ENCODE measurements around the gene CDH6.

Gene CDH6

DNA sequence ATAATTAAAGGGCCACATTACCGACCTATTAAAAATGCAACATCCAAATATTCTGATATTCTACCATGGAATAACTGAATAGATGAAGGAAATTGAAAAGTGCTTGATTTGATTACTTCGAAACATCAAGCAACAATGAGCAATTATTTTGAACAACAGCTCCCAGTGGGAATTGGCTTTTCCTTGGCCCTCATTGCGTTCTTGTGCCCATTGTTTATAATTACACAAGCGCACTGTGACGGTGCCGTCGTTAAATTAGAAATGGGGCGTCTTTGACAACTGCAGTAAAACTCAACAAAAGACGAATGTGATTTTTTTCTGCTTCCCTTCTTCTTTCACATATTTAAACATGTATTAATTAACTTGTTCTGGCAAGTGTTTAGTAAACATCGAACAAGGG lies 61.6 kb downstream of the CDH6 start:
- DNase-seq = no peak

DNA sequence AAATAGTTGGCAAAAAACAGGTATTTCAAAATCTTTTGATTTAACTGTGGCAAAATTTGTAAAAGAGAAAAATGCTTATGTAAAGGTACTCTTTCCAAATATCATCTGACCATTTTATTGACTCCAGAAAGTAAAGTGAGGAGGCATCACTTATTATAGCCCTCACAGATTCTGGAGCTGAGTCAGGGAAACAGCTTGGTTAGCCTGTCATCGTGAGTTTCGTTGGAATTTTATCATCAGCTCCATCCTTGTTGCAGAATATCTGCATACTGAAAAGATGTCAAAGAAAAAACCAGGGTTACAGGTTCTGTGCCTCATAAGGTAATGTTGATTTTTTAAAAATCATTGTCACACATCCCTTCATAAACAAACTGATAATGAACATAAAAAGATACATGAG lies 74.8 kb downstream of the CDH6 start:
- DNase-seq = no peak

GRCh38 chr5:31268686-31269085 lies 75.2 kb downstream of the CDH6 start:
- no peak for DNase-seq

GRCh38 chr5:31269259-31269658 lies 75.8 kb downstream of the CDH6 start:
- DNase-seq = no peak

- no peak for DNase-seq
Measured at GRCh38 chr5:31270396-31270795, 76.9 kb downstream of the CDH6 start.

DNA sequence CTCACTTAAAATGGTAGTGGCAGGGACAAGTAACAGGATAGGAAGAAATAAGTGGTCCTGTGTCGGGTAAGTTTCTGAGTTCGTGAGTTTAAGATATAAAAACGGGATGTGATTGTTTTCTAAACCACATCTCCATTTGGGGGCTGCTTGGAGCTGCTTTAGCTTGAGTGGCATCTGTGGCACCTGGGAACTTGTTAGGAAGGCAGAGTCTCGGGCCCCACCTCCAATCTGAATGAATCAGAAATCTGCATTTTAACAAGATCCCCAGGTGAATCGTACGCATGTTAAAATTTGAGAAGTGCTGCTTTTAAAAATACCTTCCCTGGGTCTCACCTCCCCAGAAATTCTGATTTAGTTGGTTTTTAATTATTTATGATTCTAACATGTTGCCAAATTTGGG lies 78.1 kb downstream of the CDH6 start:
- DNase-seq = no peak

GRCh38 chr5:31273161-31273560 lies 79.7 kb downstream of the CDH6 start:
- no peak for DNase-seq

GRCh38 chr5:31273631-31274378 lies 80.3 kb downstream of the CDH6 start:
- no peak for DNase-seq

DNA sequence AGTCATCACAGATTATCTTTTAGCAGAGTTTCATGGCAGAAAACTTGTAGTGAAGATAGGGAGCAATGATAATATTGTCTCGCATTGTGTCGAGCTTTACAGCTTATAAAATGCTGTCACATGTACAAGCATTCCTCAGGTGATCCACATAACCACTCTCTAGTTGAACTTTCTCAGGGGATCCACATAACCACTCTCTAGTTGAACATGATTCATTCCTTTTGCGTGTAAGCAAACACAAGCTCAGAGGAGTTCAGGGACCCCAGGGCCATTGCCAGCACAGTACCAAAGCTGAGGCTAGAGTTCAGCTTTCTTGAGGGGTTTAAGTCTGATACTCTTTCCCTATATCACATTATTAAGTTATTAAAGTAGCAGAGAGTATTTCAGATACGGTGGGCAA lies 86.7 kb downstream of the CDH6 start:
- no peak for DNase-seq

DNA sequence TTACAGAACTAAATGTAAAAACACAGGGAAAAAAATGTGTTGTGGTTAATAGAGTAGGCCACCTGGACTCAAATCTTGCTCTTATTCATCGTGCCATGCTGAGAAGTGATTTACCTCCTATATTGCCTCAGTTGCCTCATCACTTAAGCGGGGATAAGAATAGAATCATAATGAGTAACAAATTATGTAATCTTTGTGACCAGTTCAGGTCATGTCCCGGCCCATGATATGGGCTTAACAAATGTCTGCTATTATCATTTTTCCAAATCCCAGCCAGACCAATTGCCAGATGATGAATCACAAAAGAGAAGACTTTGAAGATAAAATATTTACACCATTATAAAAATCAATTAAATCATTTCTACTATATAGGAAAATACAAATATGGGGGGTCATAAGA lies 89.8 kb downstream of the CDH6 start:
- no peak for DNase-seq

DNA sequence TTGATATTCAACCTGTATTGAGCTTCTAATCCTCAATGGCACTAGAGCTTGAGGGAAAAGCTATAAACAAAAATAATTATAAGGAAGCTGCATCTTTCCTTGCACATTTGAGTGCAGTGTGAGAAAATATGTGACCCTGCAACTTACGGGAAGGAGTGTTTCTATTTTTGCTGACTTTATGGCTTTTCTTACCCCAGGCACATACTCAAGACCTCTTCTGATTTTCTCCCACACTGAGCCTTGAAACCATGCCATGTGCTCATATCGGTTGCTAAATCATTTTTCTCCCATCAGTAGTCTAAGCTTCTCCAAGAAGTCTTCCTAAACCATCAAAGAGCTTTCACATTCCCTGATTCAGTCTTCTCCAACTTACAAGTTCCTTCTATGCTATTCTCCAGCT lies 91.5 kb downstream of the CDH6 start:
- no peak for DNase-seq

DNA sequence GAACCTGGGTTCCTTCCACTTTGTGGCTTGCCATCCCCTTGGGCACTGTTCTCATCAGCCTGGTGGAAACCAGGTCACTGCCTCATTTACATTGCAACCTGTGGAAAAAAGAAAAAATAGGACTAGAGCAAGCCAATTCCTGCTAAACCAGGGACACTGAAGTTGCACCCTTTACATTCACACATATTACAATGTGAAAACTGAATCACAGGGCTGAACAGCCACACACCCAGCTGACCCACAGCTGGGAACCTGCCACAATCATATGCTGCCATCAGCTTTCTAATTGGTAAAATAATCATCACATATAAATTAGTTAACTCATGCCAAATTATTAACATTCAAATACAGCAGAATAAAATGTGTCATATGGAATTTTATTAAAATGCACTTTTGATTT lies 94.5 kb downstream of the CDH6 start:
- no peak for DNase-seq

DNA sequence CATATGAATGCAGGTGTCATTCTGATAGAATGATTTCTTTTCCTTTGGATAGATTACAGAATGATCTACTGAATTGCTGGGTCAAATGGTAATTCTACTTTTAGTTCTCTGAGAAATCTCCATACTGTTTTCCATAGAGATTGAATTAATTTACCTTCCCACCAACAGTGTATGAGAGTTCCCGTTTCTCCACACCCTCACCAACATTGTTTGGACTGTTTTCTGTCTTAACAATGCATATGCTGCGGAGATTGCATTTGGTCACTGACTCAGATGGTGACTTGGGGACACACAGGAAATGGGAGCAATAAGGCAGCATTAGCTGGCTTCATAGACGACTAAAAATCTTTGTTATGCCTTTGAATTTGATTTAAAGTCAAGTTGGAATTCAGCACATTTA lies 95.9 kb downstream of the CDH6 start:
- no peak for DNase-seq

GRCh38 chr5:31291323-31291854 lies 97.9 kb downstream of the CDH6 start:
- no peak for DNase-seq

GRCh38 chr5:31300501-31300900 lies 107.0 kb downstream of the CDH6 start:
- no peak for DNase-seq

DNA sequence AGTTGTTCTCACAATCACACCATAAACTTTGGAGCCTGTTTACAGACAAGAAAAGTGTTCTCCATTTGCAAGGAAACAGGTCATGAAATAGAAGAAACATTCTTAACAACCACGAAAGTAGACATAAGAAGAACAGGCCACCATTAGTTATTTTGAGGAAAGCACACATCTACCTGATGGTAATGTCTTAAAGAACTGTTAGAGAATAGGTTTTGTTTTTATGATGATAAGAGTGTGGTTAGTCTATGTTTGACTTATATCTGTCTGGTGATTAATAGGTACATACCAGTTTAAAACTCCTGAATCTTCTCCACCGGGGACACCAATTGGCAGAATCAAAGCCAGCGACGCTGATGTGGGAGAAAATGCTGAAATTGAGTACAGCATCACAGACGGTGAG lies 108.3 kb downstream of the CDH6 start:
- DNase-seq = no peak

DNA sequence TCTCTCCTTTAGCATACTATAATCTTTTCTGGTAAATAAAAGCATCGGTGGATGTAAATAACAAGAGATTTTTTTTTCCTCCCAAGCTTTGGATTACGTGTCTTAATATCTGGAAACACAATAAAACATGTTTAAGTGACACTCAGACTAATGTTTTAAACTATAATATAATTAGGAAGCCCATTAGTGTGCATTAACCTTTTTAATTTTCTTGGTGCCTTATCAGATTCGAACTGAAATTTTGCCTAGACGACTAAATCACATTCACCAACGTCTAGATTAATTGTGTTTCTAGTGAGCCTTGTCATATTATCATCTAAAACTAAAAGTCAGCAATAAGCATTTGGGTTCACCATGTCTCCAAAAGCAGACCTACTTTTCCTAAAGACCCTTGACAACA lies 110.2 kb downstream of the CDH6 start:
- DNase-seq = no peak

- no peak for DNase-seq
Measured at GRCh38 chr5:31317665-31318064, 124.2 kb downstream of the CDH6 start.

- DNase-seq = no peak
Measured at GRCh38 chr5:31319335-31319734, 125.8 kb downstream of the CDH6 start.

DNA sequence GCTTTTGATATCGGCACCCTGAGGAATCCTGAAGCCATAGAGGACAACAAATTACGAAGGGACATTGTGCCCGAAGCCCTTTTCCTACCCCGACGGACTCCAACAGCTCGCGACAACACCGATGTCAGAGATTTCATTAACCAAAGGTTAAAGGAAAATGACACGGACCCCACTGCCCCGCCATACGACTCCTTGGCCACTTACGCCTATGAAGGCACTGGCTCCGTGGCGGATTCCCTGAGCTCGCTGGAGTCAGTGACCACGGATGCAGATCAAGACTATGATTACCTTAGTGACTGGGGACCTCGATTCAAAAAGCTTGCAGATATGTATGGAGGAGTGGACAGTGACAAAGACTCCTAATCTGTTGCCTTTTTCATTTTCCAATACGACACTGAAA lies 129.5 kb downstream of the CDH6 start:
- no peak for DNase-seq

- DNase-seq = no peak
Measured at GRCh38 chr5:31324842-31325241, 131.4 kb downstream of the CDH6 start.

DNA sequence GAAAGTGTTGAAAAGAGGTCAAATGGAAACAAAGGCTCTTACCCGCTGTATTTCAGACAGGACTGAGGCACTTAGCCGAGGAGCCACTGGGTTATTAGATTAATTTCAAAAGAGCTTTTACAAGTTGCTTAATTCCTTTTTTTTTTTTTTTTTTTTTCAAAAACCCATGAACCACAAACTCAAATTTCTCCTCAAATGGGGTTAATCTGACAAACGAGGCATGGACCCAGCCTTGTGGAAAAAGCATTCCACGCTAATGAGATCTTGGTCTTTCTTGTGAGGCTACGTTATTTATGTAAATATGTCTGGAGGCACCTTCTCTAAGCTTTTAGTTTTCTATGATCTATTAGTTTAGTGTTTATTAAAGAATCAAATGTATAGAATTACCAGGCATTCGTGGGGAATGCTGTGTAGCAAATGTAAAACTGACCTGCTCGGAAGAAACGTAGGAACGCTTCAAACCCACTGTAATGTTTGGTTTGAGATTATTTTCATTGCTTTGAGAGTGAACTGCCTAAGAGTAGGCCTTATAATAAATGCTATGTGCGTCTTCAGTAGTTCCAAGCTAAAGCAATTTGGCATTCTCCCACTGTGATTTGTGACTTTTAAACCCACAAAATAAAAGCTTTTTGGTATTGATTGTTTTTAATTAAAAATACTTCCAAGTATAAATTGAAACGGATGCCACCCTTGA lies 134.7 kb downstream of the CDH6 start:
- DNase-seq = no peak

DNA sequence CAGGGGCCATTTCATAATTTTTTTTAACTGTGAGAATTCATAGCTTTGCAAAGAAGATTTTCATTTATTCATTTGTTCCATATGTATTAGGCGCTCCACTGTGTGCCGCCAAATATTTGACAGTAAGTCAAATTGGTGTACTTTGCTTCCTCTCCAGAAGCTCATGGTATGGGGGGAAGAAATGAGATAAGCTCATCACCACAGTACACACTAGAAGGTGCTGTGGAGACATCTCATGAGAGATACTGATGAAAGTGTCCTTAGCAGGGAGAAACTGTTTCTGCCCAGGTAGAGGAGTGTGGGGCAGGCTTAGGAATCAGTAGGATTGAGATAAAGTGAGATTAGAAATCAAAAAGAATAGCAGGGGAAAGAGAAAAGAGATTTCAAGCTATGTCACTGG lies 136.2 kb downstream of the CDH6 start:
- DNase-seq = no peak

- DNase-seq = no peak
Measured at GRCh38 chr5:31332160-31332559, 138.7 kb downstream of the CDH6 start.

- no peak for DNase-seq
Measured at GRCh38 chr5:31333475-31333874, 140.0 kb downstream of the CDH6 start.

Data from CD4-positive, alpha-beta T cell treated with Interleukin-12 subunit alpha and Interleukin-12 subunit beta, for 1 hour (primary cell).